Activated gamma-delta T cell treated with anti-CD3 and anti-CD28 coated beads, Interleukin-2, amount 50 U/mL, for 16 hours (primary cell): Measurements from ENCODE around the gene ALK.

Experiments used
- DNase-seq: peaks from one replicate; pipeline ENCODE4 v3.0.0-alpha.2; 2020; ENCODE audit warnings: low read depth

ALK gene

DNA sequence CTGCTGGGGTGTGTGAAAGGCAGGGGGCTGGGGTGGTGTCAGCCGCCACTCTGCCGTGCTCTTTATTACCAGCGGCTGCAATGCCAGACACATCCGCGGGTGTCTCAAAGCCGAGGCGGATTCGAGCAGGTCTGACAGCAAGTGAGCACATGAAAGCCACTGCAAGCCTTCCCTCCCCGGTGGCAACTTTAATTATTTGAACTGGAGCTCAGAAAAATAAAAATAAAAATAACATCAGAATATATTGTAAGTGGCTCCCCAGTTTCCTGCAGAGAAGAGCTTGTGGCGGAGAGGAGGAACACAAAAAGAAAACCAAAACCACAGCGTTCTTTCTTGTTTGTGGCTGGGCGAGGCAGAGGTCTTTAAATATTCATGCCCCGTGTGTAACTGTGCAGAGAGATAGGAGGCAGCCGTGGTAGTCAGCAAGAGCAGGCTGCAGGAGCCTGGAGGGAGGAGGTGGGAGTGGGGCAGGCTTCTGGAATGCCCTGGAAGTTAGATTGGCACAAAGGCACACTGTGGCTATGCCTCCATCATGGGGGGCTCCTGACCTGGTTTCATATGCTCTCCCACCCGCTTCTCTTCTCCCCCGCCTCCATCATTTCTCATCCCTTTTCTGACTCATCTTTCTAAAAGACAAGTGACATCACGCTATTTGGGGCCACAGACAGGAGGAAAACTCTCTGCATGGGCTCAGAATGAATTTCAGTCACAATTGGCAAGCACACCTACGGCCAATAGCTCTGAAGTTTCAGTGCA is 606.4 kb downstream of the ALK start:
- peak; percentile 32 for DNase-seq

DNA sequence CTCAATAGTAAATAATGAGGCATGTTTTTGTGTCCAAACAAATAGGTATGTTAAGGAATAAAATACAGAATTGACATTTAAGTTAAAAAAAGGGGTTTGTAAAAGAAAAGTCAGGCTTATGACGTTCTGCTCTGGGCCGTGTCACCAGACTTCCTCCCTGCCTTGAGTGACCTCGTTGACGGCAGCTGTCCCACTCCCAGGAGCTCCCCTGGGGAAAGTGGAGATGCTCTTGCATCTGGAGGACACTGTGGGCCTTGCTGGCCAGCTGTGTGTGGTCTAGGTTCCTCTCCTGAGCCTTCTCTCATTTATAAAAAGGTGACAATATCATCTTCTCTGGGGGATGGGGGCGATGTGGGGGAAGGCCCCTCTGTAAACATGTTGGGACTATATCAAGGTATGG is 609.9 kb downstream of the ALK start:
- no peak for DNase-seq

- no peak for DNase-seq
These were observed 610.6 kb downstream of the ALK start for GRCh38 chr2:29310650-29311348.

- DNase-seq, result no peak
These were observed 612.0 kb downstream of the ALK start for GRCh38 chr2:29309090-29310029.

DNA sequence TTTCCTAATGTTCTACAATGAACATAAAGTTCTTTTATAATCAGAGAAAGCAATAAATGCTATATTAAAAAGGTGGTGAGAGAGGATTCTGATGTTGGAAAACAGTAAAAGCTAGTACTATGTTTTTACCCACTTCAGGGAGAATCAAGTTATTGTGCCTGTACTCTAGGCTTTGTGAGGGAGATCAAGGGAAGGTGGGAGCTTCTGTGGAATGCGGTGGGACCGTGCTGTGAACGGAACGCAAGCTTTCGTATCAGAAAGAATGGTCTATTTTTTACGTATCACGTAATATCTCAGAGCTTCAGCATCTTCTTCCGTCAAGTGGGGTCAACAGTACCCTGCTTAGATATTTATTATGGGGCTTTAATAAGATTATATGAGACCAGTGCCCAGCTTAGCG is 613.0 kb downstream of the ALK start:
- DNase-seq, result no peak

GRCh38 chr2:29307519-29307918 is 613.9 kb downstream of the ALK start:
- no peak for DNase-seq

DNA sequence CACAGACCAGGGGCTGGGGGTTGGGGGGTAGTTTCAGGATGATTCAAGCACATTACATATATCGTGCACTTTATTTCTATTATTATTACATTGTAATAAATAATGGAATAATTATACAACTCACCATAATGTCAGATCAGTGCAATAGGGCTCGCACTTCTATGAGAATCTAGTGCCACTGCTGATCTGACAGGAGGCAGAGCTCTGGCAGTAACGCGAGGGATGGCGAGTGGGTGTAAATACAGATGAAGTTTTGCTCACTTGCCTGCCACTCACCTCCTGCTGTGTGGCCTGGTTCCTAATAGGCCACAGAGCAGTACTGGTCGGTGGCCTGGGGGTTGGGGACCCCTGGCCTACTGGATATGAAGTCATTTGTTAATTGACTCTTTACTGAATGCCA is 615.6 kb downstream of the ALK start:
- no peak for DNase-seq

- DNase-seq, result no peak
These were observed 616.9 kb downstream of the ALK start for GRCh38 chr2:29304399-29305060.

- DNase-seq, result no peak
These were observed 624.8 kb downstream of the ALK start for GRCh38 chr2:29296585-29296984.

GRCh38 chr2:29295845-29296244 is 625.5 kb downstream of the ALK start:
- DNase-seq, result no peak

DNA sequence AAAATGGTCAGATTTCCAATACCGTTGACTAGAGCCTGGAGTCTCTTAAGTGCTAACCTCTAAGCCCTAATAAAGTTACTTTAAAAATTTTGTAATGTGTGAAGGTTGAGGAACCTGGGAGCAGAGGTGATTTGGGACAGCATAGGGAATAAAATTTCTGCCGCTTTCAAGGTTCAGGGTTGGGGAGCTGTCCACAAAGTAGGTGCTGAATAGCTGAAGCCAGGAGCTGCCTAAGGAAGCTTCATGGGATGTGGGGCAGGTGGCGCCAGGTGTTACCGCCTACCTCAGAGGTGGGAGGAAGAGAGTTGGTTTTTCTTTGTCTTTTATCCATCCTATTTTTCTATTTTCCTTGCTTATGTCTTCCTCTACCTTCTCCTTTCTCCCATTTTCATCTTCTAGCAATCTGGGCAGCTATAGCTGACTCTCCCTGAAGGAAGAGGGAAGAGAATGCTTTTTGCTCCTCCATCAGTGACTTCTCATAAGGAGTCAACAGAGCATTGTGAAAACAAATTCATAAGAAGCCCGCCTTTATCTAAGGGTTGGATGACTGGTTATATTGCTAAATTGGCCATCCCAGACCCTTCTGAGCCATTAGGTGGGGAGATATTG is 627.5 kb downstream of the ALK start:
- DNase-seq, result no peak

DNA sequence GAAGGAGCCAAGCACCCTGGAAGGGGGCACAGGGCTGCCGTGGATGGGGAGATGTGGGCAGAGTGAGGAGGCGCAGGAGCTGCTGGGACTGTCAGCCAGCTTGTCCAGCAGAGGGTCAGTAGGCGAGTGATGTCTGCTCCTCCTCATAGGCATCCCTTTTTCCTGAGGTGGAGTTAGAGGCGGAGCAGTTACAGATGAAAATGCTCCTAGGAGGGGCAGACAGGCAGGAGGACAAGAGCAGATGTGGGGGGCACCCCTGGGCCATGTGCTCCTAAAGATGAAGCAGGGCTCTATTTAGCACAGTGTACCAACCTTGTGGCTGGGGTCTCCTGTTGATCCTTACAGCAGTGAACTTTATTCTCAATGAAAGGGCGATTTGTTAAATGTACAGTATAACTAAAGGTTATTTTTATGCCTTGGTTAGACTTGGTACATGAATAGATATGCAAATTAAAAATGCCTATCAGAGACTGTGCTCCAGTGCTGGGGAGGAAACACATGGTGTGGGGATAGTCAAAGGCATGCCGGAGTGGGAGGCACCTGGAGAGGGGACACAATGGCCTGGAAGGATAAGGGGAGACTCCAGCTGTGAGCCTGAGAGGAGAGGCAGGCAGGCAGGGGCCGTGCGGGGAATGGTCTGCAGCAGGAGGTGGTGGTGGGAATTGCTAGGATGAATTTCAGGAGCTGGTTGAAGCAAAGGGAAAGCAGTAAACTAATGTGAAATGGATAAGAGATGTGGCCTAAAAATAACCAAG is 630.9 kb downstream of the ALK start:
- no peak for DNase-seq

DNA sequence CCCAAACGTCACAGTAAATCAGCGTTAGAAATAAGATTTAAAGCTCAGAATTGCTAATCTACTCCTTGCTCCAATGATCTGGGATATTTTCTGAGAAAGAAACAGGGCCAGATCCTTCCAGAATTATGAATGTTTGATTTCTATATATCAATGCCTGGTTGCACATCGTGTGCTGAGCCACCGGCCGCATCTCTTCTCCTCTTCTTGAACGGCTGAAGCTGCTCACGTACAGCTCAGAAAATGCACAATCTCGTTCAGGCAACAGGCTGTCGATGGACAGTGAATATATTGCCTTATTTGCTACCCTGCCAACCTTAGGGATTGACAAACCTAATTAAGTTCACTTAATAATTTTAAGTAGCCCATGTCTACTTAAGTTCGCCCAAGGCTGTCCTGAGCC is 636.7 kb downstream of the ALK start:
- DNase-seq, result no peak

DNA sequence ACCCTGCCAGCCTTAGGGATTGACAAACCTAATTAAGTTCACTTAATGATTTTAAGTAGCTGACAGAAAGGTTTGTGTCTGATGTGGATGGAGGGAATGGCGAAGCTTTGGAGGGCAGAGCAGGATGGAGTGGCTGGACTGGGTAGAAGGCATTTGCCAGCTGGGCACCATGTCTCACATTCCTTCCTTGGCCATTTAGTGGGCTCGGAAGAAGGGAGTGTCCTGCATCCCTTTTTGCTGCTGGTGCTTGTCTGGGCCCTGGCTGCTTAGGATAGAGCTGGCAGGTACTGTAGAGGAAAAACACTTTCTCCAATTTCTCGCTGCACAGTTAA is 639.5 kb downstream of the ALK start:
- no peak for DNase-seq

- DNase-seq, result no peak
These were observed 640.1 kb downstream of the ALK start for GRCh38 chr2:29281086-29281915.

- DNase-seq, result no peak
These were observed 642.4 kb downstream of the ALK start for GRCh38 chr2:29278966-29279365.

DNA sequence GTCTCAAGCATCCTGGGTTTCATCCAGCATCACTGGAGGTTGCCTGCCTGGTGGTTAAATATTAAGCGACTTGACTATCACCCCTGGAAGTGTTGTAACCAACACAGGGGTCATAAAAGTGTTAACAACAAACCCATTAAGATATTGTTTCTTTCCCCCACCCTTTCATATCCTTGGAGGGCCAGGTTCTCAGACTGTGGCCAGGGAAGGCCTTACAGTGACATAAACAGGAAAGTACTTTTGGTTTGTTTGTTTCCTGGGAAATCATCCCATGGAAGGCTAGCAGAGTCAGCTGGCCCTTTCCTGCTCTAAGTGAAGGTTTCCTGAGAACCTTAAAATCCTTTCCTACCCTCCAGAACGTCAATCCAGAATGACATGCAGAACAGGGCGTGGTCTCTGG is 645.2 kb downstream of the ALK start:
- no peak for DNase-seq

GRCh38 chr2:29275186-29275585 is 646.2 kb downstream of the ALK start:
- no peak for DNase-seq

DNA sequence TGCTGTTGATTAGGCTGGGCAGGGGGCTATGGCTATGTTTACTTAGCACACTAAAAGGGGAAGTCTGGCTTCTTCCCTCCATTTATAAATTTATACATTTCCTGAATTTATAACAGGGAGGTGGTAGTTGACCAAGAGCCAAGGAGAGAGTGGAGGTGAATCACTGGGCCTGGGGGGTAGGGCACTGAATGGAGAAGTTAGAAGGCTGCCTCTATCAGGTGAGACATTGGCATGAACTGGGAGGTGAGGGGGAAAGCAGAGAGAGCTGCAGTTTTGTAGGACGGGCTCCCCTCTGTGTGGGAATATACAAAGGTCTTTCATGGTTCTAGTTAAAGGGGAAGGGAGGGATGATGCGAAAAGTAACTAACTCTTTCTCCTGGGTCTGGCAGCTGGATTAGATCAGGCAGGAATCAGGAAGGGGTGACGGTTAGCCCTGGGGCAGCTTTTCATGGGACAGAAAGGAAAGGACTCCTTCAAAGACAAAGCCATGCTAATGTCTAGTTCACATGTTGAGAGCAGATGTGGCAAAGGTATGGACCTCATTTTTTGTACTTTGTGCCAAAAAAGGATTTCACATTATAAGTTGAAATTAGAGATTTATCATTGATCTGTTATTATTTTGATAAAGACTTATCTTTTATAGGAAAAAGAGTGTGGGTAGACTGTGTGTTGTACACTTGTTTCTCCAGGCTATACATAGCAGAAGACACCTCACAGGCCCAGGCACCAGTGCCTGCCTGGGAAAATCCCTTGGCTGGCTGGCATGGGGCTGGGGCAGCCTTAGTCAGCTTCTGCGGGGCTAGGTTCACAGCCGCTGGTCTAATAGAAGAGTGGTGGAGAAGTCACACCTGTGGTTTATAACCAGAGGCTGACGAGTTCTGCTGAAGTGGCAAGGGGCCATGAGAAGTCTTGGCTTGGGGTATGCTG is 647.4 kb downstream of the ALK start:
- no peak for DNase-seq
